GM18951 (cell line): Measurements from ENCODE around the gene ZSWIM8.
"Not testable (repeated sequence)": the region's sequence is repeated elsewhere in the genome, so short reads cannot be mapped to it uniquely, and the experiment has no call there.

ENCODE experiments used
- POLR2A ChIP-seq: IDR thresholded peaks from 4 replicates; pipeline ENCODE4 v1.6.1; 2011; ENCODE audit warnings: mild to moderate bottlenecking; ENCODE audit not compliant: insufficient read length, insufficient read depth; ENCODE audit errors: extremely low read depth
- in situ Hi-C: fragments of 300-500 bp; cut with MboI; formaldehyde crosslinking; loops from one replicate; pipeline ENCODE4 v1.12.0; 2022; ENCODE audit warnings: low sequenced_read_pairs, mixed read lengths, inconsistent platforms; ENCODE audit not compliant: unreplicated experiment

Gene ZSWIM8, protein sequence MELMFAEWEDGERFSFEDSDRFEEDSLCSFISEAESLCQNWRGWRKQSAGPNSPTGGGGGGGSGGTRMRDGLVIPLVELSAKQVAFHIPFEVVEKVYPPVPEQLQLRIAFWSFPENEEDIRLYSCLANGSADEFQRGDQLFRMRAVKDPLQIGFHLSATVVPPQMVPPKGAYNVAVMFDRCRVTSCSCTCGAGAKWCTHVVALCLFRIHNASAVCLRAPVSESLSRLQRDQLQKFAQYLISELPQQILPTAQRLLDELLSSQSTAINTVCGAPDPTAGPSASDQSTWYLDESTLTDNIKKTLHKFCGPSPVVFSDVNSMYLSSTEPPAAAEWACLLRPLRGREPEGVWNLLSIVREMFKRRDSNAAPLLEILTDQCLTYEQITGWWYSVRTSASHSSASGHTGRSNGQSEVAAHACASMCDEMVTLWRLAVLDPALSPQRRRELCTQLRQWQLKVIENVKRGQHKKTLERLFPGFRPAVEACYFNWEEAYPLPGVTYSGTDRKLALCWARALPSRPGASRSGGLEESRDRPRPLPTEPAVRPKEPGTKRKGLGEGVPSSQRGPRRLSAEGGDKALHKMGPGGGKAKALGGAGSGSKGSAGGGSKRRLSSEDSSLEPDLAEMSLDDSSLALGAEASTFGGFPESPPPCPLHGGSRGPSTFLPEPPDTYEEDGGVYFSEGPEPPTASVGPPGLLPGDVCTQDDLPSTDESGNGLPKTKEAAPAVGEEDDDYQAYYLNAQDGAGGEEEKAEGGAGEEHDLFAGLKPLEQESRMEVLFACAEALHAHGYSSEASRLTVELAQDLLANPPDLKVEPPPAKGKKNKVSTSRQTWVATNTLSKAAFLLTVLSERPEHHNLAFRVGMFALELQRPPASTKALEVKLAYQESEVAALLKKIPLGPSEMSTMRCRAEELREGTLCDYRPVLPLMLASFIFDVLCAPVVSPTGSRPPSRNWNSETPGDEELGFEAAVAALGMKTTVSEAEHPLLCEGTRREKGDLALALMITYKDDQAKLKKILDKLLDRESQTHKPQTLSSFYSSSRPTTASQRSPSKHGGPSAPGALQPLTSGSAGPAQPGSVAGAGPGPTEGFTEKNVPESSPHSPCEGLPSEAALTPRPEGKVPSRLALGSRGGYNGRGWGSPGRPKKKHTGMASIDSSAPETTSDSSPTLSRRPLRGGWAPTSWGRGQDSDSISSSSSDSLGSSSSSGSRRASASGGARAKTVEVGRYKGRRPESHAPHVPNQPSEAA (N-terminal part only)

DNA sequence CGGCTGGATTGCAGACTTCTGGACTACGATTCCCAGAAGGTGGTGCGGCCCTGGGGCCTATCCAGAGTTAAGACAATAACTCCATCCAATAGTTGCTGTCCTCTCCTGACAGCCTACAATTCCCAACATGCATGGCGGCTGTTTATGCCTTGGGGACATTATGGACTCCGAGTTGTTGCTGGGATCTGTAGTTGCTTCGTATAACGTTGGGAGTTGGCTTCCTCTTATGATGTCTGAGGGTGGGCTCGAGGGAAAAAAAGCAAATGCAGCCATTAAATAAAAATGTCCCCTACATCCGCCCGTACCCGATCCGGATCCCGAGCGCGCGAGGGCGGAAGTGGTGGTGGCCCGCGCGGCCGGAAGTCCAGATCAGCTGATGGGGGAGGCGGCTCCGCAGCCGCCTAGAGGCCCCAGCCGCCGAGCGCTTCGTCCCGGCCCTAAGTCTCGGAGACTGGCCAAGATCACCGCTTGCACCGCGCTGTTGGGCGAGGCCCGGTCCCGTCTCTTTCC is at the start of gene ZSWIM8:
ZSWIM8 (plus strand) TSS at position 396 of the 510 bp plus-strand sequence. CDS start 273 bp downstream, outside the sequence.
- TF ChIP-seq POLR2A: peak; percentile 70
- in situ Hi-C loops: no loop called here

- in situ Hi-C loops: not testable (repeated sequence)
These were observed 44.7 kb upstream of the ZSWIM8 start for GRCh38 chr10:73740501-73741254.

- in situ Hi-C loops: no loop called here
- TF ChIP-seq POLR2A: no peak
These were observed 43.0 kb upstream of the ZSWIM8 start for GRCh38 chr10:73742454-73742734.

GRCh38 chr10:73743327-73743904 is 42.0 kb upstream of the ZSWIM8 start:
- in situ Hi-C loops: no loop called here
- no peak for TF ChIP-seq POLR2A

DNA sequence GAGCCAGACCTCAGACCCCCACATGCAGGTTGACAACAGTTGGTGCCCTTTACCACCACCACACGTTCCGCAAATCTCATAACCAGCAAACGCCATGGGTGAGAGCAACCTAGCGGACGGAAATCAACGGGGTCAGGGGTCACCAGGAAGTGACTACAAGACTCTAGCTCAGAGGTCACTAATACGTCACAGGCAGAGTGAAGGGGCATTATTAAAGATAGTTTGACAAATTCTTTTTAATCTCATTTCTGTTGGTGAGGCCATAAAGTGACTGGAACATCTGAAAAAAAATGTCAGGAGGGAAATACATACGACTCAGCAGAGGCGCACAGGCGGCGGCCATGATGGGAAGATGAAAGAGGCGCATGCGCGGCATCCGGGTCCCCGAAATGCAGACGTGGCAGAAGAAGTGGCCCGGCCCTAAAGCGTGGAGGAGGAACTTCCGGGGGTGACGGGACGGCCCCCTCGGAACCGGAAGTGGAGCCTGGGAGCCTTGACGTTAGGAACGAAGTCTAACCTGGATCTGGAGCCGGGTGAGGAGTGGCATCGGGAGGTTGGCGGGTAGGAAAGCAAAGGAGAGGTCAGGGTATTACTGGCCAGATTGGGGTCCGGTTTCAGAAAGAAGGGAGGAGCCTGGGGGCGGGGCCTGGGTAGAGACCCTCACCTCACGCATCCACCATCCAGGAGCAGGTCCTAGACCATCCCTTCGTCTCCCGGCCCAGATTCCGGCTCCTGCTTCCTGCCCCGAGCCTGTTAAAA is 41.3 kb upstream of the ZSWIM8 start, which contains the start of gene SEC24C:
SEC24C (plus strand) TSS at position 468 of the 759 bp plus-strand sequence. CDS start 2,461 bp downstream, outside the sequence.
- TF ChIP-seq POLR2A: peak; percentile 89
- in situ Hi-C loops: no loop called here

DNA sequence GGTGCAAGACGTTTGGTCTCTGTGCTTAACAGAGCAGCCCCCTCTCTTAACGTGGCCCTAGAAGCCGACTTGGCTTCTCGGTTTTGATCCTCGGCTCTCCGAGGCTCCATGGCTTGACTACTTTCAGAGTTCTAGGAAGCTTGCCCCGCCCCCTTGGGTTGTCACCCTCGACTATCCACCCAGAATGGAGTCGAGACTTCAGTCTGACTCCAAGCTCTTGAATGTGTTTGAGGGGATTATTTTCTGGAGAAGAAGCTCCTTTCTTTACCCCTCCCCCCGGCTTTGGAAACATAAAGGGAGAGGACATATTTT is 40.8 kb upstream of the ZSWIM8 start:
- in situ Hi-C loops: no loop called here
- no peak for TF ChIP-seq POLR2A

DNA sequence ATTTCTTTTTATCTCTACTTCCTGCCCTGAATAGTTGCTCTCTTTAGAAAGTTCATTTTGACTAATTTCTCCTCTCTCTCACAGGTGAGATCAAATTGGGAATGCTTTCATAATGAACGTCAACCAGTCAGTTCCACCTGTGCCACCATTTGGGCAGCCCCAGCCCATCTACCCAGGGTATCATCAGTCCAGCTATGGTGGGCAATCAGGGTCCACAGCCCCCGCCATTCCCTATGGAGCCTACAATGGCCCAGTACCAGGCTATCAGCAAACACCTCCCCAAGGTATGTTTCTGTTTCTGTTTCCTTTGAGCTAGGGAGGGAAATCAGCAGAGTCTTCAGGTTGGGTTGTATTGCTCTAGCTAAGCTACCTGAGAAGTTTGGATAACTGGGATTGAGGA is 38.7 kb upstream of the ZSWIM8 start:
- no peak for TF ChIP-seq POLR2A
- in situ Hi-C loops: no loop called here

- in situ Hi-C loops: no loop called here
- TF ChIP-seq POLR2A: no peak
These were observed 34.6 kb upstream of the ZSWIM8 start for GRCh38 chr10:73750819-73751218.

- no peak for TF ChIP-seq POLR2A
- in situ Hi-C loops: no loop called here
These were observed 29.2 kb upstream of the ZSWIM8 start for GRCh38 chr10:73756183-73756582.

GRCh38 chr10:73758704-73759511 is 26.5 kb upstream of the ZSWIM8 start:
- no peak for TF ChIP-seq POLR2A
- in situ Hi-C loops: no loop called here

GRCh38 chr10:73759512-73760115 is 25.8 kb upstream of the ZSWIM8 start:
- in situ Hi-C loops: no loop called here
- TF ChIP-seq POLR2A: no peak

DNA sequence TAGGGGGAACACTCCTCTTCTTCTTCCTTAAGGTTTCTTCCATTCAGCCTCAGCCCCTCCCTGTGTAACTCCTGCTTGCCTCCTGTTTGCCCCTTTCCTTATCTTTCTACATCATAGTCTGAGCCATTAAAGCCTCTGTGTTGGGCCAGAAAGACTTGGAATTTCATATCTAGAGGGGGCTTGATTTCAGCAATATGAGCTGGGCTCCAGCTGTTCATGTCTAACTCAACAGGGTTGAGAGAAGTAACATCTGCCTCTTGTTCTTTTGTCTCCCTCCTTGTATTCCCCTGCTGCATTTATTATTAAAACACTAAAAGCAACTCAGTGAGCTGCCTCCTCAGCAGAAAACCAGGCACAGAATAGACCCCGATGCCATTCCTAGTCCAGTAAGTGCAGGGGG is 23.6 kb upstream of the ZSWIM8 start:
- TF ChIP-seq POLR2A: no peak
- in situ Hi-C loops: no loop called here
